Eye (tissue), 1 donor: ENCODE measurements around the gene TXNDC12.
A peak's percentile ranks its signal among the peaks of the same experiment; 100 is the strongest.
"Not testable (repeated sequence)": the region's sequence is repeated elsewhere in the genome, so short reads cannot be mapped to it uniquely, and the experiment has no call there.

Source experiments
- DNase-seq: peaks from one replicate; pipeline ENCODE4 v3.0.0-alpha.2; 2015

TXNDC12 gene

GRCh38 chr1:52055066-52055865, at the start of gene TXNDC12:
TSS of gene TXNDC12 (minus strand) at chr1:52055191. CDS start at chr1:52055096, 95 bp downstream.
- DNase-seq, result peak; percentile 95

DNA sequence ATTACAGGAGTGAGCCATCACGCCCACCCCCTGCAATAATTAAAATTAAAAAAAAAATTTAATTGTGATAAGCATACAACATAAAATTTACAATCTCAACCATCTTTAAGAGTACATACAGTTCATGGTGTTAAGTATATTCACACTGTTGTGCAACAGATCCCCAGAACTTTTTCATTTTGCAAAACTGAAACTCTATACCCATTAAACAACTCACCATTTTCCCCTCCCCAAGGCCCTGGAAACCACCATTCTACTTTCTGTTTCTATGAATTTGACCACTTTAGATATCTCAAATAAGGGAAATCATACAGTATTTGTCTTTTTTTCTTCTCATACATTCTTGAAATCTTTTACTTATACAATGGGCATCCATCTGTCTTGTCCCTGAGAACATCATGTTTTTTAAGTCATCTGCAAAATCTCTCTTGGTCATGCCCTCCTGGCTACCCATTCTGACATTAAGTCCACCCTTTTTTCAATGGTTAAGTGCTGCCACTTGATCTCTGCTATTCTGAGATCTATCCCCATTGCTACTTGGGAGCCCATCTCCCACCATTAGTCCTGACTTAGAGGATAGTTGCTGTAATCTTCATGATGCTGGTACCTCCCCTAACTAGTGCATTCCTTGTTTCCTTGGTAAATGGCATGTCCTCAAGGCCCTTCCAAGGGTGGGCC, 47.5 kb upstream of the TXNDC12 start:
- no peak for DNase-seq

DNA sequence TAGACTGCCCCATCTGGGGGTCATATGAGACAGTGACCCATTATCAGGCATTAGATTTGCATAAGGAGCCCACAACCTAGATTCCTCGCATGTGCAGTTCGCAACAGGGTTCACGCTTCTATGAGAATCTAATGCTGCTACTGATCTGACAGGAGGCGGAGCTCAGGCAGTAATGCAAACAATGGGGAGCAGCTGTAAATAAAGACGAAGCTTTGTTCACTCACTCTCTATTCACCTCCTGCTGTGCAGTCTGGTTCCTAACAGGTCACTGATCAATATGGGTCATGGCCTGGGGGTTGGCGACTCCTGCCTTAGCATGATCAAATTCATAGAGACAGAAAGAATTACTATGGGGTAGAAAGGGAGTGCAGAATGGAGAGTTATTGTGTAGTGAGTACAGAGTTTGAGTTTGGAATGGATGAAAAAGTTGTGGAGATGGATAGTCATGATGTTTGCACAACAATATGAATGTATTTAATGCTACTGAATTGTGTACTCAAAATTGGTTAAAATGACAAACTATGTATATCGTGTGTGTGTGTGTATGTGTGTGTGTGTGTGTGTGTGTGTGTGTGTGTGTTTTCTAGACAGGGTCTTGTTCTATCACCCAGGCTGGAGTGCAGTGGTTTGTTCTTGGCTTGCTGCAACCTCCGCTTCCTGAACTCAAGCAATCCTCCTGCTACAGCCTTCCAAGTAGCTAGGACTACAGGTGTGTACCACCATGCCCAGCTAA, 43.3 kb upstream of the TXNDC12 start:
- peak; percentile 96 for DNase-seq

GRCh38 chr1:52096216-52096615, 41.2 kb upstream of the TXNDC12 start:
- no peak for DNase-seq

DNA sequence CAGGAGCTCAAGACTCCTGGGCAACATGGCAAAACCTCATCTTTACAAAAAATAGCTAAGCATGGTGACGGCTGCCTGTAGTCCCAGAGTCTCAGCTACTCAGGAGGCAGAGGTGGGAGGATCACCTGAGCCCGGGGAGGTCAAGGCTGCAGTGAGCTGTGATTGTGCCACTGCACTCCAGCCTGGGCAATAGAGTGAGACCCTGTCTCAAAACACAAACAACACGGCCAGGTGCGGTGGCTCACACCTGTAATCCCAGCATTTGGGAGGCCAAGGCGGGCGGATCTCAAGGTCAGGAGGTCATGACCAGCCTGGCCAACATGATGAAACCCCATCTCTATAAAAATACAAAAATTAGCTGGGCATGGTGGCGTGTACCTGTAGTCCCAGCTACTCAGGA, 39.3 kb upstream of the TXNDC12 start:
- DNase-seq, result not testable (repeated sequence)

DNA sequence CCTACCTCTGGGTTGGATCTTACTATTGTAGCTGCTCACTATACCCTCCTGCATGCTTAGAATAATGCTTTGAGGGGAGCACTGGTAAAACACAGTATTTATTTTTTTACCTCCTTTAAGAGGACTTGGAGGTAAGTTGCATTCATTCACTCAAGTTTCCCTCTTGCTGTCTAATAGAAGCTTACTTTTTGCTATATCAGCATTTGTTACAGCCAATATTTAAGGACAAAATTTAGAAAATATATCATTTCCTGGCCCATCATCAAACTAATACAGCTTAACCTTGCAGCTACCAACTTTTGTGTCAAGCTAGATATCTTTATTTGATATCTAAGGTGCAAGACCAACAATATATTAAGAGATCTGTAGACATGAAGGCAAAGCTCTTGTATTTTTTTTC, 32.9 kb upstream of the TXNDC12 start:
- not testable (repeated sequence) for DNase-seq

DNA sequence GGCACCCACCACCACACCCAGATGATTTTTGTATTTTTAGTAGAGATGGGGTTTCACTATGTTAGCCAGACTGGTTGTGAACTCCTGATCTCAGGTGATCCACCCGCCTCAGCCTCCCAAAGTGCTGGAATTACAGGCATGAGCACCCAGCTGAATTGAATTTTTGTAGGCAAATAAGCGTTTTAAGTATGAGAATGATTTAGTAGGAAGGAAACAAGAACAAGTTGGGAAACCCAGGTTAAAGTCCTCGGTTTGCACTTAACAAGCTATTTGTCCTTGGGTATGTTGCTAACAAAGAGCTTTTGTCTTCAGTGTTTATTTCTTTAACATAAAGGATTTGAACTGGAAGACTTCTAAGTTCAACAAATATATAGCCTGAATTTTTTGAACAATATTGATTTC, 25.0 kb upstream of the TXNDC12 start:
- no peak for DNase-seq

DNA sequence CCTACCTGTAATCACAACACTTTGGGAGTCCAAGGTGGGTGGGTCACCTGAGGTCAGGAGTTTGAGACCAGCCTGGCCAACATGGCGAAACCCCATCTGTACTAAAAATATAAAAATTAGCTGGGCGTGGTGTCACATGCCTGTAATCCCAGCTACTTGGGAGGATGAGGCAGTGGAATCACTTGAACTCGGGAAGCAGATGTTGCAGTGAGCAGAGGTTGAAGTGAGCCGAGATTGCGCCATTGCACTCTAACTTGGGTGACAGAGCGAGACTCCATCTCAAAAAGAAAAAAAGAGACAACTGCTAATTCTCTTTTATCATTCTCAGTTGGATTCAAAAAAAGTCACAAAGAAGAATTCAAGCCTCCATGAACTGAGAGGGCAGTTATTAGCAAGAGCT, 22.3 kb upstream of the TXNDC12 start:
- DNase-seq, result not testable (repeated sequence)

DNA sequence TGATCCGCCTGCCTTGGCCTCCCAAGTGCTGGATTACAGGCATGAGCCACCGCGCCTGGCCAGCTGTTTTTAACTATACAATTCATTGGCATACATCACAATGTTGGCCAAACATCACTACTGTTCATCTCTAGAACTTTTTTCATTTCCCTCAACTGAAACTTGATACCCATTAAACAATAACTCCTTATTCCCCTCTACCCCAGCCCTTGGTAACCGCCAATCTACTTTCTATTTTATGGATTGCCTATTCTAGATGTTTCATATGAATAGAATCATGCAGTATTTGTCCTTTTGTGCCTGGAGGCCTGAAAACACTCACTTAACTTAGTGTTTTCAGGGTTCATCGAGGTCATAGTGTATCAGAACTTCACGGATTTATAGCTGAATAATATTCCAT, 17.3 kb upstream of the TXNDC12 start:
- DNase-seq, result no peak

GRCh38 chr1:52070704-52071103, 15.7 kb upstream of the TXNDC12 start:
- no peak for DNase-seq

DNA sequence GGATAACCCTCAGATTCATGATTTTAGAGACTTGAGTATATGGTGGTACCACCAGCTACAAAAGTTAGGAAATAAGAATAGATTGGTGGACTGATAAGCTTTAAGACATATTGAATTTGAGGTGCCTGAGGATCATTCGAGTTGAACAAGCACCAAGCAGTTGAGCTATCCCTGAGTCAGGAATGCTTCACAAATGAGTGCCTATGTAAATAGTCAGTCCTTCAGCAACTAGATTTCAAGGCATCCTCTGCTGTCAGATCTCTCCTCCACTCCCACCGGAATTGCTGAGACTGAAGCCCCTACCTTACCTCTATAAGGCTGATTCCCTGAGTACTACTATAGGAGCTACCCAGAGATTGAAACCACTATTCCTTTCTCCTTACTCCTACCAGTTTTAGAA, 8.2 kb upstream of the TXNDC12 start:
- no peak for DNase-seq

GRCh38 chr1:52060822-52061221, 5.8 kb upstream of the TXNDC12 start:
- no peak for DNase-seq

DNA sequence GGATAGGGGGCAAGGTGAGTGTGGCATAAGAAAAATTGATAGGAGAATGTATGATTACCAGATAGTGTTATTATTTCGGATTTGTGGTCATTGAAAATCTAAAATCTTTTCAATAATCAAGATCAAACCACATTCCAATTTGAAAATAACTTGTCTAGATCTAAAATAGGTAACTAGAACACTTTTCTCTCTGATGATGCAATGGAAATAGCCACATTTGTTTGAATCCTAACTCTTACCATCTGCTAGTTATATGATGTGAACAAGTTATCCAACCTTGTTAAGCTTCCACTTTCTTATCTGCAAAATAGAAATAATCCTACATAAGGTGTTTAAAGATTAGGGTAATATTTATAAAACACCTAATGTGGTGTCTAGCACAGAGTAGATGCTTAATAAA, 4.9 kb upstream of the TXNDC12 start:
- DNase-seq, result no peak

GRCh38 chr1:52059321-52059720, 4.3 kb upstream of the TXNDC12 start:
- DNase-seq, result no peak

GRCh38 chr1:52057876-52058415, 3.0 kb upstream of the TXNDC12 start:
- peak; percentile 8 for DNase-seq

GRCh38 chr1:52057255-52057654, 2.3 kb upstream of the TXNDC12 start:
- peak; percentile 22 for DNase-seq

DNA sequence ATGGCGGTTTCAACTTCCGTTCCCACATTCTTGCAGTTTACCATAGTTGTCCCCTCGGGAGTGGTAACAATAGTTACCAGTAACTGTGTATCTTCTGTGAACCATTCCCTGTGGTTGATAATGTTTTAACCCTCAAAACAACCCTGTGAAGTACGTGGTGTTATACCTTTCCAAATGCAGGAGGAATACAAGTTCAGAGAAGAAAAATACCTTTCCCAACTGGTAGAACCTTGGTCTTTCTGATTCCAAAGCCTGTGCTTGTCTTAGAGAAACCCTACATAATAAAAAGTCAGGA, 1.9 kb upstream of the TXNDC12 start:
- DNase-seq, result no peak

DNA sequence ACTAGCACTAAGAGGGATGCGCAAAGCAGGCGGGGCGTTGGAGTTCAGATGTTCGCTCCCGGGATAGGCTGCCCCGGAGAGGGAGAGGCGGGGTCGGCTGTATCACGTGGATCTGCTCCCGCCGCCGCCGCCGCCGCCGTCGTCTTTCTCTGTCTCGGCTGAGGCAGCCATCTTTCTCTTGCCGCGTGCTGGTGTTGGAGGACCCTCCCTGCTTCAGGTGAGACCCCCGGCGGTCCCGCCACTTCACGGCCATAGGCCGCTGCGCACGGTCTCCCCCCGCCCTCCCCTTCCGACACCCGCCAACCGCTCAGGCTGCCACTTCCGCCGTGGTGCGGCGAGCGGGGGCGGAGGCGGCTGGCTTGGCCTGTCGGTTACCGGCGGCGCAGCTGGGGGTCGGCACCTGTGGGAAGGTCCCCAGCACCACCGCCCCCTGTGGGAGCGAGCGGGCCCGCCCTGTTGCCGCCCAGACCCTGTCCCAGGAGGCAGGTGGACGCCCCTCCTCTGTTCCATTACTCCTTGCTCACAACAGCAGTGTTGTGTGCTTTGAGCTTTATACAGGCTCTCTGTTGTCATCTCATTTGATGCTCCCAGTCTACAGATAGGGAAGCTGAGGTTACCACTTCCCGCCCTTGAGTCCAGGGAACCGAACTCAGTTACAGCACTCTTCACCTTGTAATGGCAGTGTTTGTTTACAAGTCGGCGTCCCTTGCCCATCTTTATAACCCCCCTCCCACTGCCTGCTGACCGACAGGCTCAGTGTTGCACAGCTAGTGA, 1.4 kb upstream of the TXNDC12 start, which contains the start of gene BTF3L4:
Gene BTF3L4, plus strand, starts transcription at position 133 of the 774 bp plus-strand sequence. CDS start 3,553 bp downstream, outside the sequence.
- peak; percentile 97 for DNase-seq

GRCh38 chr1:52055866-52056162, 823 bp upstream of the TXNDC12 start:
- no peak for DNase-seq

DNA sequence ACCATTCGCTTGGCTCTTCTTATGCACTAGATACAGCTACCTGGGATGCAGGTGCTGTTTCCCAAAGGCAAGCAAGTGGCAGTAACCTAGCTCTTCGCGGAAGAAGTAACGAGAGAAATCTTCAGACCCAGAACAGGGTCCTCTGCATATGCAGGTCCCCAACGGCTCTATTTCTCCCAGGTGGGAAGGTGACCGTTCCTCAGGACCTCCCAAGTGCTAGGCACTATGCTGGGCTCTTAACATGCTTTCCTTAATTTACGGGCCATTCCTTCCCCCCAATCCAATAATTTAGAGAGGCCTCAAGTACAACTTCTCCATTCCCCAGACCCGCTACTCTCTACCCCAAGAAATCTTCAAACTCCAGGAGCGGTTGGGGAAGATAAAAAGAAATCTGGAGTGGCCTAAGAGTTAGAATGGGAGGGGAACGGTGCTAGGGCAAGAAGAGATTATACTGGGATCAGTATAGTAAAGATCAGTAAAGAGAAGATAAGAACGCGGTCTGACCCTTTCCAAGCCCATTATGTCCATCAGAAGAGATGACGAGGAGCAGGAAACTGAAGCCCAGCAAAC, 410 bp downstream of the TXNDC12 start:
- DNase-seq, result no peak

DNA sequence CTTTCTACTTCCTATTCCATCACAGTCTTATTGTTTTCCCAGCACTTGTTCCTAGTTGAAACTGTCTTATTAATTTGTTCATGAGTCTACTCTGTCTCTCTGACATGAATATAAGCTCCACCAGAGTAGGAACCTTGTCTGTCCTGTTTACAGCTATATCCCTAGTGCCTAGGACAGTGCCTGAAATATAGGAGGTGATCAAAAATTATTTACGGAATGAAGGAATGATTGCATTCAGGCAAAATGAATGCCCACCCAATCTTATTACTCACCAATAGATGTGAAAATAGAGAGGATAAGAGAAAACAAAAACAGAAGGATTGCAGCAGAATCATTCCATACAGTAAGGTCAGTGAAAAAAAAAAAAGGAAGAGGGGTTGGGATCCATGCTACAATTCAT, 1.1 kb downstream of the TXNDC12 start:
- no peak for DNase-seq

DNA sequence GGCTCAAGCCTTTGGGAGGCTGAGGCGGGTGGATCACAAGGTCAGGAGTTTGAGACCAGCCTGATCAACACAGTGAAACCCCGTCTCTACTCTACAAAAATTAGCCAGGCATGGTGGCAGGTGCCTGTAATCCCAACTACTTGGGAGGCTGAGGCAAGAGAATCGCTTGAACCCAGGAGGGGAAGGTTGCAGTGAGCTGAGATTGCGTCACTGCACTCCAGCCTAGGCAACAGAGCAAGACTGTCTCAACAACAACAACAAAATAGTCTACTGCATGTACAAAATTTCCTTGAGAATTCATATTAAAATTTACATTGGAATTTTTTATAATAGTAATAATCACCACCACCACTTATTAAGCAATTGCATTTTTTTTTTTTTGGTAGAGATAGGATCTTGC, 5.7 kb downstream of the TXNDC12 start:
- DNase-seq, result not testable (repeated sequence)
